ENCODE measurements around the gene CDH4.

The CDH4 gene

GRCh38 chr20:61205769-61206168, 46.3 kb upstream of the CDH4 start:
- Histone ChIP-seq H3K79me2 (ENCODE audit: insufficient read depth, low read length) (no peaks in the 10 kb centered on the region), H3K4me3 (ENCODE audit: insufficient read depth, low read length, poor library complexity, severe bottlenecking) (no peak overlapping the region), H3K4me2 (ENCODE audit: low read depth, low read length, poor library complexity, severe bottlenecking) (no peak overlapping the region), H3F3A (ENCODE audit: insufficient read depth) (no peaks in the 10 kb centered on the region), H2AFZ (ENCODE audit: low read depth, low read length, severe bottlenecking) (no peak overlapping the region), H3K9me3 (ENCODE audit: insufficient read depth, low read length) (no peaks in the 10 kb centered on the region), H3K9ac (ENCODE audit: low read length) (no peak overlapping the region), H3K9me2 (replicated peaks; ENCODE audit: insufficient read depth, low read length) (no peaks in the 10 kb centered on the region), H3K27me3 (ENCODE audit: low read length) (no peaks in the 10 kb centered on the region), H4K20me1 (ENCODE audit: low read depth, low read length) (no peaks in the 10 kb centered on the region), H3K36me3 (ENCODE audit: low read length) (no peaks in the 10 kb centered on the region), H3K27ac (ENCODE audit: low read depth, low read length) (no peak overlapping the region)
- TF ChIP-seq CTCF (IDR thresholded peaks at IDR 0.05; ENCODE audit: insufficient read depth, low read length, poor library complexity, severe bottlenecking), result no peak
- TF ChIP-seq EZH2phosphoT487 (conservative IDR thresholded peaks at IDR 0.05; ENCODE audit: low read length), result no peak

GRCh38 chr20:61210862-61211261, 41.2 kb upstream of the CDH4 start:
- H3K36me3 ChIP-seq (ENCODE audit: low read length), result no peaks in the 10 kb centered on the region
- no peaks in the 10 kb centered on the region for H3K9me2 ChIP-seq (replicated peaks; ENCODE audit: insufficient read depth, low read length)
- H3F3A ChIP-seq (ENCODE audit: insufficient read depth), result no peaks in the 10 kb centered on the region

DNA sequence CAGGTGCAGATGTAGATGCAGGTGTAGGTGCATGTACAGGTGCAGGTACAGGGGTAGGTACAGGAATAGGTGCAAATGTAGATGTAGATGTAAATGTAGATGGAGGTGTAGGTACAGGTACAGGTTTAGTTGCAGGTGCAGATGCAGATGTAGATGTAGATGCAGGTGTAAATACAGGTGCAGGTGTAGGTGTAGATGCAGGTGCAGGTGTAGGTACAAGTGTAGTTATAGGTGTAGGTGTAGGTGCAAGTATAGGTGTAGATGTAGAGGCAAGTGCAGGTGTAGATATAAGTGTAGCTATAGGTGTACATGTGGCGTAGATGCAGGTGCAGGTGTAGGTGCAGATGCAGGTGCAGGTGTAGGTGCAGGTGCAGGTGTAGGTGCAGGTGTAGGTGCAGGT, 34.2 kb upstream of the CDH4 start:
- no peaks in the 10 kb centered on the region for H4K20me1 ChIP-seq (ENCODE audit: low read depth, low read length)
- H3K36me3 ChIP-seq (ENCODE audit: low read length), result no peaks in the 10 kb centered on the region
- H3K9me2 ChIP-seq (replicated peaks; ENCODE audit: insufficient read depth, low read length), result no peaks in the 10 kb centered on the region
- no peaks in the 10 kb centered on the region for H3K79me2 ChIP-seq (ENCODE audit: insufficient read depth, low read length)
- H3K27ac ChIP-seq (ENCODE audit: low read depth, low read length), result no peak overlapping the region
- H3F3A ChIP-seq (ENCODE audit: insufficient read depth), result no peaks in the 10 kb centered on the region
- TF ChIP-seq CTCF (IDR thresholded peaks at IDR 0.05; ENCODE audit: insufficient read depth, low read length, poor library complexity, severe bottlenecking), result no peak
- no peak overlapping the region for H2AFZ ChIP-seq (ENCODE audit: low read depth, low read length, severe bottlenecking)
- H3K9me3 ChIP-seq (ENCODE audit: insufficient read depth, low read length), result peaks cover 3% of the 10 kb centered on the region; the same call in 1 of the 2 replicates
- H3K4me2 ChIP-seq (ENCODE audit: low read depth, low read length, poor library complexity, severe bottlenecking), result no peak overlapping the region
- H3K4me3 ChIP-seq (ENCODE audit: insufficient read depth, low read length, poor library complexity, severe bottlenecking), result no peak overlapping the region
- no peaks in the 10 kb centered on the region for H3K27me3 ChIP-seq (ENCODE audit: low read length)
- no peak overlapping the region for H3K9ac ChIP-seq (ENCODE audit: low read length)

More at GRCh38 chr20:61210862-61211261, 41.2 kb upstream of the CDH4 start:
- H4K20me1 ChIP-seq (ENCODE audit: low read depth, low read length), result no peaks in the 10 kb centered on the region
- H3K4me3 ChIP-seq (ENCODE audit: insufficient read depth, low read length, poor library complexity, severe bottlenecking), result no peak overlapping the region
- TF ChIP-seq CTCF (IDR thresholded peaks at IDR 0.05; ENCODE audit: insufficient read depth, low read length, poor library complexity, severe bottlenecking) (no peak), EZH2phosphoT487 (conservative IDR thresholded peaks at IDR 0.05; ENCODE audit: low read length) (no peak)
- H2AFZ ChIP-seq (ENCODE audit: low read depth, low read length, severe bottlenecking), result no peak overlapping the region
- no peaks in the 10 kb centered on the region for H3K27me3 ChIP-seq (ENCODE audit: low read length)
- no peak overlapping the region for H3K9ac ChIP-seq (ENCODE audit: low read length)
- H3K79me2 ChIP-seq (ENCODE audit: insufficient read depth, low read length), result no peaks in the 10 kb centered on the region
- H3K4me2 ChIP-seq (ENCODE audit: low read depth, low read length, poor library complexity, severe bottlenecking), result no peak overlapping the region
- H3K27ac ChIP-seq (ENCODE audit: low read depth, low read length), result no peak overlapping the region
- no peaks in the 10 kb centered on the region for H3K9me3 ChIP-seq (ENCODE audit: insufficient read depth, low read length)
